Renal pelvis (tissue), 12 donors: ENCODE measurements around the gene FAM174A. TPM values are rescaled to one million over a fixed set of nuclear protein-coding genes. Genes with fewer than 3 reads are reported as not detected.
A peak's percentile ranks its signal among the peaks of the same experiment; 100 is the strongest.

Source experiments
- DNase-seq: peaks from one replicate; pipeline ENCODE4 v3.0.0-alpha.2; 2013
- long read RNA-seq, 16 experiments: transcript quantifications; one replicate each; lab custom pipeline, GENCODE V29; 2026
- polyA plus RNA-seq, 3 donors: library from polyadenylated mRNA; unstranded; fragments of 120-200 nt; gene quantifications; one replicate each; pipeline ENCODE4 v1.2.1, GENCODE V29; 2013; ENCODE audit not compliant: insufficient read length in 3 of 3

The FAM174A gene
- polyA plus RNA-seq = 10 to 100 TPM; 20.5 to 22.7 (median 20.8) TPM
- long read RNA-seq, donor 1, transcript FAM174A-201 (3 exons, 1,356 nt) = major isoform, 16 of 16 reads
- long read RNA-seq, donor 1, partial matches to known transcripts = 0 of 16 reads
- long read RNA-seq, donor 1, other reads (novel, unspliced or antisense) = 0 of 16 reads
- long read RNA-seq, donor 2, transcript FAM174A-201 (3 exons, 1,356 nt) = major isoform, 34 of 34 reads
- long read RNA-seq, donor 2, partial matches to known transcripts = 0 of 34 reads
- long read RNA-seq, donor 2, other reads (novel, unspliced or antisense) = 0 of 34 reads
- long read RNA-seq, donor 3, transcript FAM174A-201 (3 exons, 1,356 nt) = major isoform, 19 of 19 reads
- long read RNA-seq, donor 3, partial matches to known transcripts = 0 of 19 reads
- long read RNA-seq, donor 3, other reads (novel, unspliced or antisense) = 0 of 19 reads
- long read RNA-seq, donor 4, transcript FAM174A-201 (3 exons, 1,356 nt) = major isoform, 26 of 26 reads
- long read RNA-seq, donor 4, partial matches to known transcripts = 0 of 26 reads
- long read RNA-seq, donor 4, other reads (novel, unspliced or antisense) = 0 of 26 reads
- long read RNA-seq, donor 5, transcript FAM174A-201 (3 exons, 1,356 nt) = major isoform, 9 of 9 reads
- long read RNA-seq, donor 5, partial matches to known transcripts = 0 of 9 reads
- long read RNA-seq, donor 5, other reads (novel, unspliced or antisense) = 0 of 9 reads
- long read RNA-seq, donor 6, transcript FAM174A-201 (3 exons, 1,356 nt) = major isoform, 12 of 12 reads
- long read RNA-seq, donor 6, partial matches to known transcripts = 0 of 12 reads
- long read RNA-seq, donor 6, other reads (novel, unspliced or antisense) = 0 of 12 reads
- long read RNA-seq, donor 7, transcript FAM174A-201 (3 exons, 1,356 nt) = major isoform, 19 of 19 reads
- long read RNA-seq, donor 7, partial matches to known transcripts = 0 of 19 reads
- long read RNA-seq, donor 7, other reads (novel, unspliced or antisense) = 0 of 19 reads
- long read RNA-seq, donor 8, transcript FAM174A-201 (3 exons, 1,356 nt) = major isoform, 6 of 6 reads
- long read RNA-seq, donor 8, partial matches to known transcripts = 0 of 6 reads
- long read RNA-seq, donor 8, other reads (novel, unspliced or antisense) = 0 of 6 reads
- long read RNA-seq, donor 9, transcript FAM174A-201 (3 exons, 1,356 nt) = major isoform, 36 of 36 reads
- long read RNA-seq, donor 9, partial matches to known transcripts = 0 of 36 reads
- long read RNA-seq, donor 9, other reads (novel, unspliced or antisense) = 0 of 36 reads
- long read RNA-seq, donor 10, transcript FAM174A-201 (3 exons, 1,356 nt) = major isoform, 18 of 18 reads
- long read RNA-seq, donor 10, partial matches to known transcripts = 0 of 18 reads
- long read RNA-seq, donor 10, other reads (novel, unspliced or antisense) = 0 of 18 reads
- long read RNA-seq, donor 11, transcript FAM174A-201 (3 exons, 1,356 nt) = major isoform, 7 of 7 reads
- long read RNA-seq, donor 11, partial matches to known transcripts = 0 of 7 reads
- long read RNA-seq, donor 11, other reads (novel, unspliced or antisense) = 0 of 7 reads
- long read RNA-seq, donor 12, transcript FAM174A-201 (3 exons, 1,356 nt) = major isoform, 18 of 24 reads
- long read RNA-seq, donor 12, partial matches to known transcripts = 6 of 24 reads
- long read RNA-seq, donor 12, other reads (novel, unspliced or antisense) = 0 of 24 reads
- long read RNA-seq, donor 13, transcript FAM174A-201 (3 exons, 1,356 nt) = major isoform, 6 of 6 reads
- long read RNA-seq, donor 13, partial matches to known transcripts = 0 of 6 reads
- long read RNA-seq, donor 13, other reads (novel, unspliced or antisense) = 0 of 6 reads
- long read RNA-seq, donor 14, transcript FAM174A-201 (3 exons, 1,356 nt) = major isoform, 22 of 22 reads
- long read RNA-seq, donor 14, partial matches to known transcripts = 0 of 22 reads
- long read RNA-seq, donor 14, other reads (novel, unspliced or antisense) = 0 of 22 reads
- long read RNA-seq, donor 15, transcript FAM174A-201 (3 exons, 1,356 nt) = major isoform, 24 of 30 reads
- long read RNA-seq, donor 15, partial matches to known transcripts = 6 of 30 reads
- long read RNA-seq, donor 15, other reads (novel, unspliced or antisense) = 0 of 30 reads
- long read RNA-seq, donor 16, transcript FAM174A-201 (3 exons, 1,356 nt) = major isoform, 17 of 17 reads
- long read RNA-seq, donor 16, partial matches to known transcripts = 0 of 17 reads
- long read RNA-seq, donor 16, other reads (novel, unspliced or antisense) = 0 of 17 reads

DNA sequence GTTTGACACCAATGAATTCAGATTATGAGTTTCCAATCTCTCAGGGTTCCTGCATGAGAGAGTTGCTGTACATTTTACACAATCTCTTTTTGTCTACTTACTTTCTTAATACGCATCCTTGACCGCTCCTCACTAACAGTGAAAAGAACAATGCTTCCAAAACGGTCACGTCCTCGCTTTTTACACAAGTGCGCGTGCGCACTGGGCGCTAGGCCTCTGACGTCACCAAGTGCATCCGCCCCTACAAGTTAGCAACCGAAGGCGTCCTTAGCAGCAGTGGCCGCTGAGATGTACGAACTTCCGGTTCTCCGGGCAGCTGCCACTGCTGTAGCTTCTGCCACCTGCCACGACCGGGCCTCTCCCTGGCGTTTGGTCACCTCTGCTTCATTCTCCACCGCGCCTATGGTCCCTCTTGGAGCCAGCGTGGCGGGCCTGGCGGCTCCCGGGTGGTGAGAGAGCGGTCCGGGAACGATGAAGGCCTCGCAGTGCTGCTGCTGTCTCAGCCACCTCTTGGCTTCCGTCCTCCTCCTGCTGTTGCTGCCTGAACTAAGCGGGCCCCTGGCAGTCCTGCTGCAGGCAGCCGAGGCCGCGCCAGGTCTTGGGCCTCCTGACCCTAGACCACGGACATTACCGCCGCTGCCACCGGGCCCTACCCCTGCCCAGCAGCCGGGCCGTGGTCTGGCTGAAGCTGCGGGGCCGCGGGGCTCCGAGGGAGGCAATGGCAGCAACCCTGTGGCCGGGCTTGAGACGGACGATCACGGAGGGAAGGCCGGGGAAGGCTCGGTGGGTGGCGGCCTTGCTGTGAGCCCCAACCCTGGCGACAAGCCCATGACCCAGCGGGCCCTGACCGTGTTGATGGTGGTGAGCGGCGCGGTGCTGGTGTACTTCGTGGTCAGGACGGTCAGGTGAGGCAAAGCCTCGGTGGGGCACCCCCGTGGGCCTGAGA is at the start of gene FAM174A:
Gene FAM174A (plus strand): TSS at position 315 of the 946 bp plus-strand sequence. CDS start 157 bp downstream, at position 472.
- peak; percentile 97 for DNase-seq

DNA sequence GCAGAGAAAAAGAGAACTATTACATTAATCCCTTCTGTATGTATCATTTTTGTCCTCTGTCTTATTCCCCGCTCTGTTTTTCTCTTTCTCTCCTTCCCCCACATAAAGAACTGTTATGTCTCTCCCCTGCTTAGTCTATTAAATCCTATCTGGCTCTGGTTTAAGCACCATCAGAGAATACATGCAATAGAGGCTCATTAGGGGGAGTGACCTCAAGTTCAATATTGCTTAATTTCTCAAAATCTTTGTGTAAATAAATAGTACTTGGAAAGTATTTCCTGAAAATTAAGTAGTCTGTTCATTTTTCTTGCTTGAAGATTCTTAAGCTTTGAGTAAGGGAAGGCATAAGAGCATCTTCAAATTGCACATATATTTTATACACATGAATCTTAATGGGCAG is 41.2 kb upstream of the FAM174A start:
- DNase-seq = no peak

DNA sequence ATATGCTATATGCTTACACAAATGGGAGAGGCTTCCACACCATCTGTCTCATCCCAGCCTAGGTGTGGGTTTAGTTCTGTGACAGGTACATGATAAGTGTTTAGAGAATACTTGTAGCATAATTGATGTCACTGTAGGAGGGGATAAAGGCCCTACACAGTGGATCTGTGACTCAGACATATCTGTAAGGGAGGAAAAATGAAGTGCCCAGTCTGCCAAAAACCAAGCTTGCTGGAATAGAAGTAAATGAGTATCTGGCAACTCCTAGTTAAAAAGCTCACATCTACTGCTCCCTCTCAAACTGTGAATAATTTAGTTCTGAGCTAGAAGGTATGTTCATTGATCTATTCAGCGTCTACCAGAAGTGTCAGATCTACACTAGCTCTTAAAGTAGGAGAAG is 38.9 kb upstream of the FAM174A start:
- no peak for DNase-seq

DNA sequence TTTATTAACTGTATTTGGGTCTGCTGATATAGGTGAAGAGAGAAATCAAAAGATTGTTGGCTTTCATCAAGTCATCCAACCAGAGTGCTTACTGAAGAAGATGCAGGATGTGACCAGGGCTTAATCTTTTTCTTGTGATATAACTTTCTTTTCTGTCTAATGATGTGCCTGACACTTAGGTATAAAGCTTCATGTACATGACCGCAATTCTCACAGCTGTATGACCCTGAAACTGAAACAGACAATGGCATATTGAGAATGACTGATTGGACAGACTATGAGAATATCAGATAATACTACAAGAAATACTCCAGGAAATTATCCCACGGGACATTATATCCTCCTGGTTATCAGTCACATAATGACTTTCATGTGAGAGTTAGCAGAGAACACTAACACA is 32.5 kb upstream of the FAM174A start:
- no peak for DNase-seq

DNA sequence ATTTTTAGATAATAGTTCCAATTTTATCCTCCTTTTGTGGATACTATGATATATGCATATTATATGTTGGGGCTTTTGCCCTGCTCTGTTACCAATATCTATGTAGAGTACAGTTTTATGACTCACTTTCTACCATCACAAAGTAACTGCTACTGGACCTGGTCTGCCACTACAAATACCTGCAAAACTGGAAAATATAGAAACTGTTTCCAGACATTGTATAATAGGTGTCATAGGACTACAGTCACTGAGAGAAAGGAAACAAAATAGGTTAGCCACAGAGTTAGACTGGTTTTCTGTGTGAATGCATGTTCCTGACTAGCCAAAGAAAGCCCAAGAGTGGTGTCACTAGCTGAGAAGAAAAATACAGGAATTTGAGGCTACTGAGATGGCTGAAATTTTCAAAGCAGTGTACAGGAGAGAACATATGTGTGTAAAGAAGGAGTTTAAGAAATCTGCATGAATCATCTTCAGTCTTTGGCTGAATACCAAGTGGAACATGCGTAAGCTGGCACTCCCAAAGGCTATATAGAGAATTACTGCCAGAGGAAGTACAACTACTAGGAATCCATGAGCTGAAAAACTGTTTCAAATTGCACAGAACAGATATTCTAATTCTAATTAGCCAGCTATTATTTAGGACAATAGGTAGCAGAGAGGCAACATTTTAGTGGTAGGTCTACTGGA is 29.0 kb upstream of the FAM174A start:
- DNase-seq = no peak

DNA sequence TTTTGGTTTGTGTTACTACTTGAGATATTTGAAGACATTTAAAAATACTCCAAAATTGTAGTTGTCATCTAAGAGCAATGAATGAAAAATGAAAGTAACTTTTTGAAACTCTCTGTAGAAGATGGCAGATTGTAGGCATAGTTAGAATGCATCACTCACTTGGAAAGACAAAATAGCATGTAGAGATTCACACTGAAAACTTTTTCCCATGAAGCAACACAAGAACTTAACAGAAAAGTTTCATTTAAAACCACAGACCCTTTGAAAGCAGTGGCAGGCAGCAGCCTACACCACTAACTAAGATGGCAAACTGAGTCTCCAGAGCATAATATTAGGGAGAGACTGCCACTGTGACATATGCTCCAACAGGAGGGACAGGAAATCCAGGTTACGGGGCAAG is 18.9 kb upstream of the FAM174A start:
- DNase-seq = no peak

DNA sequence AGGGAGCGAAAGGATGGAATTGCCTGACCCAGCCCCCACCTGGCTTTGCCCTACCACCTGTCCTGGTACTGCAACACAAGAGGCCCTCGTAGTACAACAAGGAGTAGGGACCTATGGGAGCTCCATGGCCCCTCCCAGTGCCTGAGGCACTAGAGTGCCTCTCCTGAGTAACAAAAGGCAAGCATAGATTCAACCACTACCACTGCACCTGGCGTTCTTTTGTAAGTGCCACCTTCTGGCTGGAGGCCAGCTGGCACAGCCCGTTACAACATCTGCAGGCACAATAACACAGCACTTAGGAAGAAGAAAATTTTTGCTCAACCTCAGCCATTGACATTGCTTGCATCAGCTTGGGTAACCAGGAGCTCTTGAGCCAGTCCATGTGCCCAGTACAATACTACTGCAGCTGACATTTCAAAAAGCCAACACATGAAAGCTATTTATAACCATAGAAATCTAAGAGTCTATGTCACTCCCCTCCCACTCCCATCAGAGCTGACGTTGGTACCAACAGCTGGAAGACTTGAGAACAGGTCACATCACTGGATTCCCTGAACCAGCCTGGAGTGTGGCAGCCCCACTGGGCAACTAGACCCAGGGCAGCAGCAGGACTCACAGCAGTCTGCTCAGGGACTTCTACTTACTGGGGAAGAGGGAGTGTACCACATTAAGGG is 17.7 kb upstream of the FAM174A start:
- DNase-seq = no peak

DNA sequence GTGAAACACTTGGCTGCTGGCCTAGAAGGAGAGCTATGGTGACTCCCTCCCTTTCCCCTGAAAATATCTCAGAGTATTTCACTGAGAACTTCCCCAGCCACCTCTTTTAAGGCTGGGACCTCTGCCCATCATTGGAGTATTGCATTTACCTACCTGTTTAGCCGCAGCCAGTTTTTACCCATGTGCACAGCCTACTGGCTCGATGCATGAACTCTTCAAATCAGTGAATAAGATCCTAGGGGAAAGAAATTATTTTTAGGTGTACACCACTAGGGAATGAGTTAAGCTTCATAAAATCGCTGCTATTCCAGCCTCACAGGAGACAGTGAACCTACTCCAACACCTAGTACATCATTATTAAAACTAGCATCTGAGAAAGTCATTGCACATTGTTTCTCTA is 16.8 kb upstream of the FAM174A start:
- DNase-seq = no peak

DNA sequence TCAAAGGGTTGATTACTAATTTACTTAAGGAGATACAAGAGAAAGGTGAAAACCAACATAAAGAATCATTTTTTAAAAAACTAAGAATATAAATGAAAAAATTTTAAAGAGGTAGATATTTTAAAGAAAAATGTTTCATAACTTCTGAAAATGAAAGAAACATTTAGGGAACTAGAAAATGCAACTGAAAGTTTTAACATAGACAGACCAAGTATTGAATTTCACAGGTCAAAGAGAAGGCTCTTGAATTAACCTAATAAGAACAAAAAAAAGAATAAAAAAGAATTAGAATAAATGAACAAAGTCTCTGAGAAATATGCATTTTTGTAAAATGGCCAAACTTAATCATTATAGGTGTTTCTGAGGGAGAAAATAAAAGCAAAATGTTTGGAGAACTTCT is 16.1 kb upstream of the FAM174A start:
- DNase-seq = no peak

DNA sequence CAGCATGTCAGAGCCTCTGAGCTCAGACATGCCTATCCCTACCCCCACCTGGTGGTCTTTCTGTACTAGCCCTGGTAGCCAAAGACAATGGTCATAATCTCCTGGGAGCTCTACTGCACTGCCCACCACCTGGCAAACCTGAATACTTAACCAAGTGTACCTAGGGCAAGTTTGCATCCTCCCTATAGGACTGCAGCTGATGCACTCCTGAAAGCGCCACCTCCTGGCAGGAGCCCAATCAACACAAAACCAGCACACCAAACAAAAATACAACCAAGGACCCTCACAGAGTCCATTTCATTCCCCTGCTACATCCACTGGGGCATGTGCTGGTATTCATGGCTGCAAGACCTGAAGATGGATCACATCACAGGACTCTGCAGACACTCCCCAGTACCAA is 14.8 kb upstream of the FAM174A start:
- no peak for DNase-seq

DNA sequence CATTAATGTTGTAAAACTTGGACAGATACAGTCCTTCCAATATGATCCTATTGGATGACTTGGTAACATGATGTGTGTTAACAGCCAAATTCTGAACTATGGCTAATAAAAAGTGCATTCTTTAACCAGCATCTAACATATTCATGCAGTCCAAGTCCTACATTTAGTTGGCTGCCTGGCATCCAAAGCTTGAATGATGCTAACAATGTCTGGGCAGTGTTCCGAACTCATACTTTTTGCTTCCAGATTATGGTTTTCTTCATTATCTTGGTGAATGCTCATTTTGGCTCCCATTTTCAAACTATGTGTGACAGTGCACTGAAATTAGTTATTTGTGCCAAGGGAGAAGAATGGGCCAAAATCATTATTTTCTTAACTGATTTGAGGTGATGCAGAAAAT is 2.8 kb downstream of the FAM174A start:
- DNase-seq = no peak

DNA sequence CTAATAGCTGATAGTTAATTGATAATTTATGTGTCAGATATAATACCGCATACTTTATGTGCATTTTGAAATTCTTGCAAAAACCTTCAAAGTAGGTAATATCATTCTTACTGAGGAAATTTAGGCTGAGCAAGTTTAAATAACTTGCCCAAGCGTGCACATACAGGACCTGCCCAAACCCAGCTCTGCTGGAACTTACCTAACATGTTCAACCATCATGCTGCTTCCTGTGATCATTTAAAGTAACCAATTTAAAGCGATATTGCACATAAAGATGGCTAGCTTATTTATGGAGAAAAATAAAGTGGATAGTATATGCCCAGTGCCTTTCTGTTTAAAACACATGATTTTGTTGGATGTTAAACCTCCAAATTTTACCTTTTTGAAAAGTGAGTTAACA is 4.3 kb downstream of the FAM174A start:
- no peak for DNase-seq

DNA sequence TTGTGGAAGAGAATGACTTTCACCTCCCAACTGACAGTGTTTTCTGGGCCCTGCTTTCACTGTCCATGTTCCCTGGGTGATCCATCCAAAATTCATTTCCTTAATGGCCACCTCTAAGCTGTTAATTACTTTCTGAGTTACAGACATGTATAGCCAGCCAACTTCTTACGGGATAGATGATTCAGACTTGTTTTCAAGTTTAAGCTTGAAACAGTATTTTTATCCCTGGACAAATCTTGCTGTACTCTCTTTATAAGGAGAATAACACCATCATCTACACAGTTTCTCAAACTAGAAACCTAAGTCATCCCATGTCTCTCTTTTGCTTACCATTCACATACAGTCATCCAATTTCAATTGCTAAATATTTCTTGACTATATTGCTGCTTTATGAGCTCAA is 6.9 kb downstream of the FAM174A start:
- no peak for DNase-seq

DNA sequence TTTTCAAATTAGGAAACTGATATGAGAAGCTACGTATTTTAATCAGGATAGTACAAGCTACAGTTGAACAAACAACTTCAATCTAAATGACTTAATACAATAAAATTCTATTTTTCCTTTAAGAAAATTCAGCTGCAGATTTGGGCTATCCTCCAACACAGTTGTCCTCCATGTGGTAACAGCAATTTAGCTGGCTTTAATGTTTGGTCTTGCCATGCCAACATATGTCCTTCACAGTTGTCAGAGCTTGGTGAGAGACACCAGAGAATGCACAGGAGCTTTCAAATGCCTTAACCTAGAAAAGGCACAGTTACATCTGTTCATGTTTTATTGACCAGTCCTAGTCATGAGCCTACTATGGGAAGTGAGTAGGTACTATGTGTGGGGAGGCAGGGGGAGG is 10.8 kb downstream of the FAM174A start:
- DNase-seq = no peak

DNA sequence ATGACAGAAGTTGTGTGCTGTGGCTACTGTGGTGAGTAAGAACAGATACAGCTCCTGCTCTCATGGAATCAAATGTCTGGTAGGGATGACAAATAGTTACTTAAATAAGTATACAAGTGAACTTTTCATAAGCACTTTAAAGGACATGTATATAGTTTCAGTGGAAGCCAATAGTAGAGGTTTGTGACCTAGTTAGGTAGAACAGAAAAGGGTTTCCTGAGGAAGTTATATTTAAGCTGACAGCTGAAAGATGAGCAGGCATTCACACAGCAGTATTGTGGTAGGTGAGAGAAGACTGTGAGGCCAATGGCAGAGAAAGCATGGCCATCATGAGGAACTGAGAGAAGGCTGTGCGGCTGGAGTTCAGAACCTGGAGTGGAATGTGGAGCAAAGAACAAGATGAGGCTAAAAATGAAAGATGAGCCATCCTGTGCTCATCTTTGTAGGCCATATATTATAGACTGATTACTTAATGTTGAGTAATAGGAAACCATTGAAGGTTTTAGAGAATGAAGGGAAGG is 15.4 kb downstream of the FAM174A start:
- no peak for DNase-seq

DNA sequence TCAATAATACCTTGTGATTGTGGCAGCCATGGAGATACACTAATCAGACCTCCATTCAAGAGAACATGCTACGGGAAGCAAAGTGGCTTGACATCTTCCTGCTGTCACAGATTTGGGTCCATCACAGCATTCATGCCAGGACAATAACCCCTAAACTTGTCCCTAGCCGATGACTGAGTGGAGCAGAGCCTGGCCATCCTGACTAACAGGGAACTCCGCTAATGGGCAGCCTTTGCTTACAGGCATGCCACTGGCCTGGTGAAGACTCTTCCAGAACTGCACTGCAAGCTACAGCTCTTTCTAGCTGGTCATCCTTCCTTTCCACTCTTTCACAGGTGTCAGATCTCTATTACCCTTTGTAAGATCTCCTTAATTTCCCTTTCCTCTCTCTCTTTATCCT is 16.0 kb downstream of the FAM174A start:
- DNase-seq = no peak

DNA sequence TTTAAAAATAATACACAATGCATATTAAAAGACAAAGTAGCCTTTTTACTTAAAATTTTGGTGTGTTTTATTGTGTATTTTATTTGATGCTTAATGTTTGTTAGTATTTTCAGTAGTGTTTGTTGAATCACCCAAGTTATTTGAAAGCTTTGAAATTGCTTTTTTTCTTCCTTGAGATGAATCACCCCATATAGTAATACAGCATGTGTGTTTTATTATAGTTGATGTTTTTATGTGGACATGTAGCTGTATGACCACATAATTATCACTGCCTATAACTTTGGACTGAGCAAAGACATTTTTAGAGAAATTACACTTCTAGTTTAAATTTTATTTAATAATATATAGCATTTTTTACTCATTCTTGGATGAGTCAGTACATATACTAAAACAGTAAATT is 18.0 kb downstream of the FAM174A start:
- no peak for DNase-seq
